HG02973 (cell line): ENCODE data around the gene ATXN7L1.

Experiments used
- ATAC-seq: cut with Tn5 transposase; IDR thresholded peaks from one replicate; pipeline ENCODE4 v1.9.1; 2021; ENCODE audit warnings: moderate library complexity; ENCODE audit not compliant: unreplicated experiment

ATXN7L1 gene

GRCh38 chr7:105782391-105783042, 93.9 kb downstream of the ATXN7L1 start:
- no peak for ATAC-seq

- no peak for ATAC-seq
Measured at GRCh38 chr7:105779856-105780780, 96.3 kb downstream of the ATXN7L1 start.

- no peak for ATAC-seq
Measured at GRCh38 chr7:105778956-105779355, 97.4 kb downstream of the ATXN7L1 start.

- no peak for ATAC-seq
Measured at GRCh38 chr7:105776986-105777910, 99.2 kb downstream of the ATXN7L1 start.

GRCh38 chr7:105776068-105776790, 100.2 kb downstream of the ATXN7L1 start:
- no peak for ATAC-seq

GRCh38 chr7:105775580-105775979, 100.8 kb downstream of the ATXN7L1 start:
- no peak for ATAC-seq

GRCh38 chr7:105773030-105773460, 103.4 kb downstream of the ATXN7L1 start:
- no peak for ATAC-seq

GRCh38 chr7:105769901-105770628, 106.3 kb downstream of the ATXN7L1 start:
- ATAC-seq = no peak

GRCh38 chr7:105768898-105769507, 107.4 kb downstream of the ATXN7L1 start:
- no peak for ATAC-seq

- ATAC-seq = no peak
Measured at GRCh38 chr7:105768117-105768516, 108.3 kb downstream of the ATXN7L1 start.

- no peak for ATAC-seq
Measured at GRCh38 chr7:105766421-105767073, 109.9 kb downstream of the ATXN7L1 start.

GRCh38 chr7:105765846-105766245, 110.6 kb downstream of the ATXN7L1 start:
- ATAC-seq = no peak

GRCh38 chr7:105764506-105764905, 111.9 kb downstream of the ATXN7L1 start:
- no peak for ATAC-seq

- no peak for ATAC-seq
Measured at GRCh38 chr7:105760551-105761447, 115.6 kb downstream of the ATXN7L1 start.

- ATAC-seq = no peak
Measured at GRCh38 chr7:105759670-105760550, 116.5 kb downstream of the ATXN7L1 start.

GRCh38 chr7:105756367-105756766, 120.0 kb downstream of the ATXN7L1 start:
- ATAC-seq = no peak
